SK-N-SH treated with all-trans-retinoic acid at 6 μM for 48 hours (cell line): Measurements from ENCODE around the gene CP.

Experiments used
- ATAC-seq: fragments of 200-7000 bp; cut with Tn5 transposase; 3 replicates; pipeline ENCODE4 v1.9.1; 2020; ENCODE audit warnings: mild to moderate bottlenecking, moderate library complexity
- ARNTL ChIP-seq: fragments of 450-650 bp; formaldehyde crosslinking; IDR thresholded peaks from 2 replicates; pipeline ENCODE4 v1.5.0; 2020; ENCODE audit warnings: low read depth, mild to moderate bottlenecking, moderate library complexity, borderline replicate concordance
- BACH2 ChIP-seq: fragments of 250-450 bp; sonication (Bioruptor Pico); IDR thresholded peaks from 2 replicates; pipeline ENCODE4 v1.9.0; 2021; ENCODE audit warnings: mild to moderate bottlenecking, borderline replicate concordance
- CSDC2 ChIP-seq: fragments of 250-450 bp; sonication (Bioruptor Pico); IDR thresholded peaks from 2 replicates; pipeline ENCODE4 v1.5.0; 2020; ENCODE audit warnings: mild to moderate bottlenecking, moderate library complexity
- ESRRG ChIP-seq: fragments of 250-450 bp; sonication (Bioruptor Pico); IDR thresholded peaks from 2 replicates; pipeline ENCODE4 v1.6.1; 2021; ENCODE audit warnings: mild to moderate bottlenecking
- GLIS3 ChIP-seq: fragments of 250-450 bp; sonication (Bioruptor Pico); IDR thresholded peaks from 2 replicates; pipeline ENCODE4 v1.5.0; 2020; ENCODE audit warnings: mild to moderate bottlenecking, moderate library complexity
- ISL1 ChIP-seq: fragments of 250-450 bp; sonication (Bioruptor Pico); IDR thresholded peaks from 2 replicates; pipeline ENCODE4 v2.1.2; 2022; ENCODE audit warnings: mild to moderate bottlenecking, moderate library complexity
- OSR1 ChIP-seq: fragments of 250-450 bp; sonication (Bioruptor Pico); IDR thresholded peaks from 2 replicates; pipeline ENCODE4 v1.8.0; 2022; ENCODE audit warnings: moderate library complexity, mild to moderate bottlenecking, inconsistent platforms
- RARB ChIP-seq: fragments of 250-450 bp; sonication (Bioruptor Pico); IDR thresholded peaks from 2 replicates; pipeline ENCODE4 v1.8.0; 2021; ENCODE audit warnings: mild to moderate bottlenecking, moderate library complexity
- TCF4 ChIP-seq: fragments of 250-450 bp; sonication (Bioruptor Pico); IDR thresholded peaks from 2 replicates; pipeline ENCODE4 v1.8.0; 2021; ENCODE audit warnings: mild to moderate bottlenecking, moderate library complexity, borderline replicate concordance
- TOX ChIP-seq: fragments of 250-450 bp; sonication (Bioruptor Pico); IDR thresholded peaks from 2 replicates; pipeline ENCODE4 v1.8.0; 2021; ENCODE audit warnings: mild to moderate bottlenecking, moderate library complexity, borderline replicate concordance
- ZC3H10 ChIP-seq: fragments of 250-450 bp; sonication (Bioruptor Pico); IDR thresholded peaks from 2 replicates; pipeline ENCODE4 v1.5.1; 2021; ENCODE audit warnings: mild to moderate bottlenecking, moderate library complexity
- ZFP30 ChIP-seq: fragments of 450-650 bp; formaldehyde crosslinking; IDR thresholded peaks from 2 replicates; pipeline ENCODE4 v1.5.0; 2022; ENCODE audit warnings: mild to moderate bottlenecking, moderate library complexity
- ZNF565 ChIP-seq: fragments of 450-650 bp; formaldehyde crosslinking; conservative IDR thresholded peaks from 2 replicates; pipeline ENCODE4 v1.5.0; 2020; ENCODE audit warnings: low read depth, mild to moderate bottlenecking, moderate library complexity
- ZNF70 ChIP-seq: fragments of 450-650 bp; formaldehyde crosslinking; IDR thresholded peaks from 2 replicates; pipeline ENCODE4 v1.5.0; 2020; ENCODE audit warnings: mild to moderate bottlenecking, moderate library complexity
- ZNF8 ChIP-seq: fragments of 450-650 bp; formaldehyde crosslinking; IDR thresholded peaks from 2 replicates; pipeline ENCODE4 v1.5.0; 2020; ENCODE audit warnings: mild to moderate bottlenecking, moderate library complexity
- TF ChIP-seq, protein P1 (sequence below): fragments of 250-450 bp; sonication (Bioruptor Pico); IDR thresholded peaks from 2 replicates; pipeline ENCODE4 v1.5.1; 2021; ENCODE audit warnings: mild to moderate bottlenecking, moderate library complexity
- TF ChIP-seq, protein P2 (sequence below): fragments of 250-450 bp; sonication (Bioruptor Pico); IDR thresholded peaks from 2 replicates; pipeline ENCODE4 v1.8.0; 2020; ENCODE audit warnings: mild to moderate bottlenecking, moderate library complexity, borderline replicate concordance
- TF ChIP-seq, protein P3 (sequence below): fragments of 250-450 bp; sonication (Bioruptor Pico); IDR thresholded peaks from 2 replicates; pipeline ENCODE4 v1.5.0; 2020; ENCODE audit warnings: mild to moderate bottlenecking, moderate library complexity
- TF ChIP-seq, protein P4 (sequence below): fragments of 250-450 bp; sonication (Bioruptor Pico); IDR thresholded peaks from 2 replicates; pipeline ENCODE4 v1.5.1; 2020; ENCODE audit warnings: low read depth, mild to moderate bottlenecking, moderate library complexity
- TF ChIP-seq, protein P5 (sequence below): fragments of 250-450 bp; sonication (Bioruptor Pico); IDR thresholded peaks from 2 replicates; pipeline ENCODE4 v1.8.0; 2021; ENCODE audit warnings: low read depth, mild to moderate bottlenecking, moderate library complexity, borderline replicate concordance

CP gene

DNA sequence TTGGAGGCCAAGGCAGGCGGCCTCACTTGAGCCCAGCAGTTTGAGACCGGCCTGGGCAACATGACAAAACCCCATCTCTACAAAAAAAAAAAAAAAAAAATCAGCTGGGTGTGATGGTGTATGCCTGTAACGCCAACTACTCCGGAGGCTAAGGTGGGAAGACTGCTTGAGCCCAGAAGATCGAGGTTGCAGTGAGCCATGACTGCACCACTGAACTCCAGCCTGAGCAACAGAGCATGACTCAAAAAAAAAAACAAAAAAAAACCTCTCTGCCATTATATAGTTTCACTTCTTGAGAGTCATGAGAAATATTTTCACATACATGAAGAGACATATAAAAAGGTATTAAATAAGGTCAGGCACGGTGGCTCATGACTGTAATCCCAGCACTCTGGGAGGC, 45.9 kb upstream of the CP start (continued):
- TF ChIP-seq RARB (CRISPR knock-in tag) (no peak), TOX (CRISPR knock-in tag) (no peak), ZFP30 (CRISPR knock-in tag) (no peak)

DNA sequence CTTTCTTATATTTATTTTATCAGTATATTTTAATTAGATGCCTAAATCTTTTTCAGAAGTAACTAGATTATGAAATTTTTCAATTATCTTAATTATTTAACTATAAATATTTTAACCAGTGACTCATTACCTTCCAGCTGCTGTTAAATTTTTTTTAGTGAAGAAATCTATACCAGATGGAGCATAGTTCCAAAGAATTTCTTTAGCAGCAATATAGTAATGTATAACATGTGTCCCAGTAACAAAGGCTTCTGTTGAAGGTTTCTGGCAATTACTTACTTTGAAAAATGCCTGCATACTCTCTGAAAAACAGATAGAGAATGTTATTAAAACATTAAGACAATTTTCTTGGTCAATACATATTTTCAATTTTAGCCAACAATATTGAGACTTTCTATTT, 45.1 kb upstream of the CP start:
- TF ChIP-seq, protein P1, sequence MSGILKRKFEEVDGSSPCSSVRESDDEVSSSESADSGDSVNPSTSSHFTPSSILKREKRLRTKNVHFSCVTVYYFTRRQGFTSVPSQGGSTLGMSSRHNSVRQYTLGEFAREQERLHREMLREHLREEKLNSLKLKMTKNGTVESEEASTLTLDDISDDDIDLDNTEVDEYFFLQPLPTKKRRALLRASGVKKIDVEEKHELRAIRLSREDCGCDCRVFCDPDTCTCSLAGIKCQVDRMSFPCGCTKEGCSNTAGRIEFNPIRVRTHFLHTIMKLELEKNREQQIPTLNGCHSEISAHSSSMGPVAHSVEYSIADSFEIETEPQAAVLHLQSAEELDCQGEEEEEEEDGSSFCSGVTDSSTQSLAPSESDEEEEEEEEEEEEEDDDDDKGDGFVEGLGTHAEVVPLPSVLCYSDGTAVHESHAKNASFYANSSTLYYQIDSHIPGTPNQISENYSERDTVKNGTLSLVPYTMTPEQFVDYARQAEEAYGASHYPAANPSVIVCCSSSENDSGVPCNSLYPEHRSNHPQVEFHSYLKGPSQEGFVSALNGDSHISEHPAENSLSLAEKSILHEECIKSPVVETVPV (CRISPR knock-in tag), result 0 out of 2 replicates have a peak, but pooled peaks have one; percentile 29
- TF ChIP-seq, protein P2, sequence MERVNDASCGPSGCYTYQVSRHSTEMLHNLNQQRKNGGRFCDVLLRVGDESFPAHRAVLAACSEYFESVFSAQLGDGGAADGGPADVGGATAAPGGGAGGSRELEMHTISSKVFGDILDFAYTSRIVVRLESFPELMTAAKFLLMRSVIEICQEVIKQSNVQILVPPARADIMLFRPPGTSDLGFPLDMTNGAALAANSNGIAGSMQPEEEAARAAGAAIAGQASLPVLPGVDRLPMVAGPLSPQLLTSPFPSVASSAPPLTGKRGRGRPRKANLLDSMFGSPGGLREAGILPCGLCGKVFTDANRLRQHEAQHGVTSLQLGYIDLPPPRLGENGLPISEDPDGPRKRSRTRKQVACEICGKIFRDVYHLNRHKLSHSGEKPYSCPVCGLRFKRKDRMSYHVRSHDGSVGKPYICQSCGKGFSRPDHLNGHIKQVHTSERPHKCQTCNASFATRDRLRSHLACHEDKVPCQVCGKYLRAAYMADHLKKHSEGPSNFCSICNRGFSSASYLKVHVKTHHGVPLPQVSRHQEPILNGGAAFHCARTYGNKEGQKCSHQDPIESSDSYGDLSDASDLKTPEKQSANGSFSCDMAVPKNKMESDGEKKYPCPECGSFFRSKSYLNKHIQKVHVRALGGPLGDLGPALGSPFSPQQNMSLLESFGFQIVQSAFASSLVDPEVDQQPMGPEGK (CRISPR knock-in tag), result no peak
- TF ChIP-seq TCF4 (CRISPR knock-in tag), result peak; percentile 90
- TF ChIP-seq, all 23 proteins: peak for 2
- ATAC-seq, result peak; percentile 66

DNA sequence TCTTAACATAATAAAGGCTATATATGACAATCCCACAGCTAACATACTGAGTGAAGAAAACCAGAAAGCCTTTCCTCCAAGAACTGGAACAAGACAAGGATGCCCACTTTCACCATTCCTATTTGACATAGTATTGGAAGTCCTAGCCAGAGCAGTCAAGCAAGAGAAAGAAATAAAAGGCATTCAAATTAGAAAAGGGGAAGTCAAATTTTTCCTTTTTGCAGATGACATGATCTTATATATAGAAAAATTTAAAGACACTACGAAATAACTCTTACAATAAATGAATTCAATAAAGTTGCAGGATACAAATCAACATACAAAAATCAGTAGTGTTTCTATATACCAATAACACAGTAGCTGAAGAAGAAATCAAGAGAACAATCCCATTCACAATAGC, 42.2 kb upstream of the CP start:
- TF ChIP-seq ARNTL (CRISPR knock-in tag), result no peak
- TF ChIP-seq ESRRG, result no peak
- TF ChIP-seq, protein P3, sequence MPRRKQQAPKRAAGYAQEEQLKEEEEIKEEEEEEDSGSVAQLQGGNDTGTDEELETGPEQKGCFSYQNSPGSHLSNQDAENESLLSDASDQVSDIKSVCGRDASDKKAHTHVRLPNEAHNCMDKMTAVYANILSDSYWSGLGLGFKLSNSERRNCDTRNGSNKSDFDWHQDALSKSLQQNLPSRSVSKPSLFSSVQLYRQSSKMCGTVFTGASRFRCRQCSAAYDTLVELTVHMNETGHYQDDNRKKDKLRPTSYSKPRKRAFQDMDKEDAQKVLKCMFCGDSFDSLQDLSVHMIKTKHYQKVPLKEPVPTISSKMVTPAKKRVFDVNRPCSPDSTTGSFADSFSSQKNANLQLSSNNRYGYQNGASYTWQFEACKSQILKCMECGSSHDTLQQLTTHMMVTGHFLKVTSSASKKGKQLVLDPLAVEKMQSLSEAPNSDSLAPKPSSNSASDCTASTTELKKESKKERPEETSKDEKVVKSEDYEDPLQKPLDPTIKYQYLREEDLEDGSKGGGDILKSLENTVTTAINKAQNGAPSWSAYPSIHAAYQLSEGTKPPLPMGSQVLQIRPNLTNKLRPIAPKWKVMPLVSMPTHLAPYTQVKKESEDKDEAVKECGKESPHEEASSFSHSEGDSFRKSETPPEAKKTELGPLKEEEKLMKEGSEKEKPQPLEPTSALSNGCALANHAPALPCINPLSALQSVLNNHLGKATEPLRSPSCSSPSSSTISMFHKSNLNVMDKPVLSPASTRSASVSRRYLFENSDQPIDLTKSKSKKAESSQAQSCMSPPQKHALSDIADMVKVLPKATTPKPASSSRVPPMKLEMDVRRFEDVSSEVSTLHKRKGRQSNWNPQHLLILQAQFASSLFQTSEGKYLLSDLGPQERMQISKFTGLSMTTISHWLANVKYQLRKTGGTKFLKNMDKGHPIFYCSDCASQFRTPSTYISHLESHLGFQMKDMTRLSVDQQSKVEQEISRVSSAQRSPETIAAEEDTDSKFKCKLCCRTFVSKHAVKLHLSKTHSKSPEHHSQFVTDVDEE (CRISPR knock-in tag), result no peak
- no peak for TF ChIP-seq CSDC2 (CRISPR knock-in tag)
- ATAC-seq, result no peak

DNA sequence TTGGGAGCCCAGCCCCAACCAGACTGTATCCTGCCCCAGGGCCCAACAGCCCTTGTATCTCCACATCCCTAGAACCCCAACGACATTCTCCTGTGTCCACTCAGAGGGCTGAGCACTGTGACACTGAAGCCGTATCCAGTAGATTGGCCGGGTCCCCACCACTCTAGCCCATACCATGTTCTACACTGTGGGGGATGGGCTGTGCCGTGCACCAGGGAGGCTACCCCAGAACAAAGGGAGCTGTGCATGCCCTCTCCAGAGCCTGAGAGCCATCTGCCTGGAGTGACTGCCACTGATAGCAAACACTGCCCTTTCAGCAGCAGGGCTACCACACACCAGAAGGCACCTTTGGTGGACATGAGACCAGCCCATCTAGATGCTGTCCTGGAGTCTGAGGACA, 37.1 kb upstream of the CP start:
- no peak for TF ChIP-seq ZNF565
- TF ChIP-seq ESRRG, result no peak
- TF ChIP-seq, protein P2 (CRISPR knock-in tag), result no peak
- no peak for TF ChIP-seq ISL1 (CRISPR knock-in tag)
- TF ChIP-seq ARNTL (CRISPR knock-in tag), result no peak
- no peak for TF ChIP-seq ZNF8 (CRISPR knock-in tag)
- no peak for TF ChIP-seq GLIS3 (CRISPR knock-in tag)
- TF ChIP-seq TOX (CRISPR knock-in tag), result no peak
- TF ChIP-seq BACH2 (CRISPR knock-in tag), result no peak
- TF ChIP-seq ZC3H10, result no peak
- TF ChIP-seq ZFP30 (CRISPR knock-in tag), result no peak
- no peak for TF ChIP-seq OSR1 (CRISPR knock-in tag)
- TF ChIP-seq ZNF70 (CRISPR knock-in tag), result no peak
- TF ChIP-seq RARB (CRISPR knock-in tag), result no peak
- no peak for TF ChIP-seq TCF4 (CRISPR knock-in tag)
- TF ChIP-seq, protein P1 (CRISPR knock-in tag), result no peak
- TF ChIP-seq, protein P4, sequence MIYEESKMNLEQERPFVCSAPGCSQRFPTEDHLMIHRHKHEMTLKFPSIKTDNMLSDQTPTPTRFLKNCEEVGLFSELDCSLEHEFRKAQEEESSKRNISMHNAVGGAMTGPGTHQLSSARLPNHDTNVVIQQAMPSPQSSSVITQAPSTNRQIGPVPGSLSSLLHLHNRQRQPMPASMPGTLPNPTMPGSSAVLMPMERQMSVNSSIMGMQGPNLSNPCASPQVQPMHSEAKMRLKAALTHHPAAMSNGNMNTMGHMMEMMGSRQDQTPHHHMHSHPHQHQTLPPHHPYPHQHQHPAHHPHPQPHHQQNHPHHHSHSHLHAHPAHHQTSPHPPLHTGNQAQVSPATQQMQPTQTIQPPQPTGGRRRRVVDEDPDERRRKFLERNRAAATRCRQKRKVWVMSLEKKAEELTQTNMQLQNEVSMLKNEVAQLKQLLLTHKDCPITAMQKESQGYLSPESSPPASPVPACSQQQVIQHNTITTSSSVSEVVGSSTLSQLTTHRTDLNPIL (CRISPR knock-in tag), result no peak
- TF ChIP-seq, protein P5, sequence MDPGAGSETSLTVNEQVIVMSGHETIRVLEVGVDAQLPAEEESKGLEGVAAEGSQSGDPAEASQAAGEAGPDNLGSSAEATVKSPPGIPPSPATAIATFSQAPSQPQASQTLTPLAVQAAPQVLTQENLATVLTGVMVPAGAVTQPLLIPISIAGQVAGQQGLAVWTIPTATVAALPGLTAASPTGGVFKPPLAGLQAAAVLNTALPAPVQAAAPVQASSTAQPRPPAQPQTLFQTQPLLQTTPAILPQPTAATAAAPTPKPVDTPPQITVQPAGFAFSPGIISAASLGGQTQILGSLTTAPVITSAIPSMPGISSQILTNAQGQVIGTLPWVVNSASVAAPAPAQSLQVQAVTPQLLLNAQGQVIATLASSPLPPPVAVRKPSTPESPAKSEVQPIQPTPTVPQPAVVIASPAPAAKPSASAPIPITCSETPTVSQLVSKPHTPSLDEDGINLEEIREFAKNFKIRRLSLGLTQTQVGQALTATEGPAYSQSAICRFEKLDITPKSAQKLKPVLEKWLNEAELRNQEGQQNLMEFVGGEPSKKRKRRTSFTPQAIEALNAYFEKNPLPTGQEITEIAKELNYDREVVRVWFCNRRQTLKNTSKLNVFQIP (CRISPR knock-in tag), result no peak
- no peak for ATAC-seq
